Measurements from ENCODE around the gene AKR7A2.

AKR7A2 gene

DNA sequence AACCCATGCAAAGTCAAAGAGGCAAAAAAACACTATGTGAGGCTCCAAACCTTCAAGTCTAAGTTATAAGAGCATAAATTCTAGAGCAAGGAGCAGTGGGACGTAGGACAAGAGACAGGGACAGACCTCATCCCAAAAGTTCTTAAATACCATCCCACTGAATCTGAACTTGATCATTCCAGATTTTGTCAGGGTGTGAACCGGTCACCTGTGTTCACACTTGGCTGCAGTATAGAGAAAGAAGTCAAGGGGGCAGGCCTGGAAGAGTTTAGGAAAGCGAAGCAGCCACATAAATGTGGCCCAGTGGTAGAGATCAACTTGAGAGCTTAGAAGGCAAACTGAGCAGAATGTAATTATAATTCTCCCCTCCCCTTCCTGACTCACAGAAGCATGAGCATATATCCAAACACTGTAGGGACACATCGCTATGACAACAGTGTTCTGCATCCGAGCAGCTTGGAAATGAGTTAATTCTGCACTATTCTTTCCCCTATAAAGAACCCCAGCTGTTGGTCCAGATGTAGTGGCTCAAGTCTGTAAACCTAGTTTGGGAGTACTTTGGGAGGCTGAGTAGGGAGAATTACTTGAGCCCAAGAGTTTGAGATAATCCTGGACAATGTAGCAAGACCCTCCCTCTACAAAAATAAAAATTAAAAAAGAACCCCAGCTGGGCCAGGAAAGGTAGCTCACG lies 2.7 kb downstream of the AKR7A2 start:
- Histone ChIP-seq H3K9ac (no peak overlapping the region), H3K27me3 (ENCODE audit: control insufficient read depth, insufficient read depth, low read length) (no peaks in the 10 kb centered on the region), H3K4me1 (no peaks in the 10 kb centered on the region), H3K4me2 (ENCODE audit: low read length) (no peak overlapping the region), H3K36me3 (ENCODE audit: control insufficient read depth, insufficient read depth, low read length) (no peaks in the 10 kb centered on the region), H2AFZ (no peak overlapping the region), H3K79me2 (no peaks in the 10 kb centered on the region), H3K4me3 (ENCODE audit: low read depth, low read length) (no peak overlapping the region), H3K27ac (no peak overlapping the region), H3K9me3 (ENCODE audit: control insufficient read depth, low read length) (no peaks in the 10 kb centered on the region)
- TF ChIP-seq, protein P1, sequence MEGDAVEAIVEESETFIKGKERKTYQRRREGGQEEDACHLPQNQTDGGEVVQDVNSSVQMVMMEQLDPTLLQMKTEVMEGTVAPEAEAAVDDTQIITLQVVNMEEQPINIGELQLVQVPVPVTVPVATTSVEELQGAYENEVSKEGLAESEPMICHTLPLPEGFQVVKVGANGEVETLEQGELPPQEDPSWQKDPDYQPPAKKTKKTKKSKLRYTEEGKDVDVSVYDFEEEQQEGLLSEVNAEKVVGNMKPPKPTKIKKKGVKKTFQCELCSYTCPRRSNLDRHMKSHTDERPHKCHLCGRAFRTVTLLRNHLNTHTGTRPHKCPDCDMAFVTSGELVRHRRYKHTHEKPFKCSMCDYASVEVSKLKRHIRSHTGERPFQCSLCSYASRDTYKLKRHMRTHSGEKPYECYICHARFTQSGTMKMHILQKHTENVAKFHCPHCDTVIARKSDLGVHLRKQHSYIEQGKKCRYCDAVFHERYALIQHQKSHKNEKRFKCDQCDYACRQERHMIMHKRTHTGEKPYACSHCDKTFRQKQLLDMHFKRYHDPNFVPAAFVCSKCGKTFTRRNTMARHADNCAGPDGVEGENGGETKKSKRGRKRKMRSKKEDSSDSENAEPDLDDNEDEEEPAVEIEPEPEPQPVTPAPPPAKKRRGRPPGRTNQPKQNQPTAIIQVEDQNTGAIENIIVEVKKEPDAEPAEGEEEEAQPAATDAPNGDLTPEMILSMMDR (IDR thresholded peaks at IDR 0.05): no peak

DNA sequence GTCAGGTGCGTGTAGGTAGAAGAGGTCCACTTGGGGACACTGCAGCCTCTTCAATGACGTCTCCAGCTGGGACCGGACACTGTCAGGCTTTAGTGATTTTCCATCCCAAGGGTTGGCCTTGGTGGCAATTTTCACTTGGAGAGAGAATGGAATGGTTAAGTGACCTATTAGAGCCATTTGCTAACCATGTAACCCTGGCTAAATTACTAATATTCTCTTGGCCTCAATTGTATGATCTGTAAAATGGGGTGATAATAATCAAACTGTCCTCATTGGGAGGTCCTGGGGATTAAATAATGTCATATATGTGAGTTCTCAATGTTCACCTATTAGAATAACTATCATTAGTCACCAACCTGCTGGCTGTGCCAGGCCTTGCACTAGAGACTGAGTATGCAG lies 3.4 kb downstream of the AKR7A2 start:
- no peaks in the 10 kb centered on the region for H3K27me3 ChIP-seq (ENCODE audit: control insufficient read depth, insufficient read depth, low read length)
- no peaks in the 10 kb centered on the region for H3K79me2 ChIP-seq
- TF ChIP-seq, protein P1 (IDR thresholded peaks at IDR 0.05): no peak
- H3K4me1 ChIP-seq: no peaks in the 10 kb centered on the region
- H3K9me3 ChIP-seq (ENCODE audit: control insufficient read depth, low read length): no peaks in the 10 kb centered on the region
- no peak overlapping the region for H3K9ac ChIP-seq
- no peak overlapping the region for H3K27ac ChIP-seq
- H3K4me2 ChIP-seq (ENCODE audit: low read length): no peak overlapping the region
- H2AFZ ChIP-seq: no peak overlapping the region
- H3K4me3 ChIP-seq (ENCODE audit: low read depth, low read length): no peak overlapping the region
- H3K36me3 ChIP-seq (ENCODE audit: control insufficient read depth, insufficient read depth, low read length): no peaks in the 10 kb centered on the region

DNA sequence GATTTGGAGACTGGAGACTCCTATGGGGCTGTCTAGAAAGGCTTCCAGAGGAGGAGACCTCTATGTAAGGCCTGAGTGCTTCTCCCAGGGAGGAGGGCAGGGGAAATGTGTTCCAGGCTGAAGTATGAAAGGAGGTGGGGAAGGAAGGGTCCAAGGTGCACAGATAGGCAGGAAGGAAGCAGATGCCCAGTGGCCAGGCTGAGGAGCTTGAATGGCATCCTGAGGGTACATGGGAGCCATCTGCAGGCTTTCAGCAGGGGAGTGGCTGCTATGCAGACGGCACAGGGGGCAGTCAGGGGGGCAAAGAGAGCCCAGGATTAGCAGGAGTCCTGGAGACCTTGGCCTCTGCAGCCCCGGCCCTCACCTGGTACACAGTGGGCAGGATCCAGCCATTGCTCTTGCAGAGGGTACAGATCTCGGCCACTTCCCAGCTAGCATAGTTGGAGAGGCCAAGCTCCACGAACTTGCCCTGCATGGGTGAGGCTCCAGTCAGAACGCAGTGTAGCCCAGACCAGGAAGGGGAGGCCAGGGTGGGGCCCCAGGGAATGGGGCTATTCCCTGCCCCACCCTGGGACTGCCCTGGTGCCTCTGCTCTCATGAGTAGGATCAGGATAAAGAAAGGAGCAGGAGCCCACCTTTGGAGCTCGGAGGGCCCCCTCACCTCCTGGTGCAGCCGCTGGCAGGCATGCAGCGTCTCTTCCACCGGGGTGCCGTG lies 4.0 kb downstream of the AKR7A2 start:
- Histone ChIP-seq H2AFZ (no peak overlapping the region), H3K27ac (no peak overlapping the region), H3K36me3 (ENCODE audit: control insufficient read depth, insufficient read depth, low read length) (no peaks in the 10 kb centered on the region), H3K79me2 (no peaks in the 10 kb centered on the region), H3K4me2 (ENCODE audit: low read length) (no peak overlapping the region), H3K4me1 (no peaks in the 10 kb centered on the region), H3K9me3 (ENCODE audit: control insufficient read depth, low read length) (no peaks in the 10 kb centered on the region), H3K9ac (no peak overlapping the region), H3K27me3 (ENCODE audit: control insufficient read depth, insufficient read depth, low read length) (no peaks in the 10 kb centered on the region), H3K4me3 (ENCODE audit: low read depth, low read length) (no peak overlapping the region)
- TF ChIP-seq, protein P1 (IDR thresholded peaks at IDR 0.05): no peak

DNA sequence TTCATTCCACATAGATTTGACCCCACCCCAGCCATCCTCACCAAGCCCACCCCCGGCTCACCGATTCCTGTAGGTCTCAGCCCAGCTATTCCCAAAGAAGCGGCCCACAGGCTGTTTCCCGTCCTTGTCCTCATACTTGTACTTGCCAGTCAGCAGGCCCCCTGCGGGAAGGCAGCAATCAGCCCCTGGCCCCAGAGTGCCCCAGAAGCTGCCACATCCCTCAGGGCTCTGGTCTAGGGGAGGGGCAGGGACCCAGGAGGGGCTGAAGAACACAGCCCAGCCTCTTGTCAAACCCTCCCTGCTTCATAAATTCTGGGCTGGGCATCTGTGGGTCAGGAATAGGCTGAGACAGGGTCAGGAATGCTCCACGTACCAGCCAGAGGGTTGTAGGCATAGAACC lies 5.0 kb downstream of the AKR7A2 start:
- Histone ChIP-seq H3K27ac (no peak overlapping the region), H3K36me3 (ENCODE audit: control insufficient read depth, insufficient read depth, low read length) (no peaks in the 10 kb centered on the region)
- TF ChIP-seq, protein P1 (IDR thresholded peaks at IDR 0.05): no peak

More for the DNA sequence above, 5.0 kb downstream of the AKR7A2 start:
- no peak overlapping the region for H3K9ac ChIP-seq
- no peak overlapping the region for H2AFZ ChIP-seq
- no peak overlapping the region for H3K4me3 ChIP-seq (ENCODE audit: low read depth, low read length)
- H3K79me2 ChIP-seq: no peaks in the 10 kb centered on the region
- no peaks in the 10 kb centered on the region for H3K4me1 ChIP-seq
- no peak overlapping the region for H3K4me2 ChIP-seq (ENCODE audit: low read length)
- no peaks in the 10 kb centered on the region for H3K9me3 ChIP-seq (ENCODE audit: control insufficient read depth, low read length)
- no peaks in the 10 kb centered on the region for H3K27me3 ChIP-seq (ENCODE audit: control insufficient read depth, insufficient read depth, low read length)
